OCI-LY7 (cell line): ENCODE data around the gene EP300.

Source experiments
- EZH2phosphoT487 ChIP-seq: fragments of 200-600 bp; sonication (generic); IDR thresholded peaks from 2 replicates; pipeline ENCODE4 v1.6.1; 2018; ENCODE audit warnings: low read depth, borderline replicate concordance, mild to moderate bottlenecking, mixed run types, antibody characterized with exemption, low read length, moderate library complexity, mixed read lengths
- TF ChIP-seq, protein P1 (sequence below): fragments of 200-600 bp; sonication (generic); conservative IDR thresholded peaks from 2 replicates; pipeline ENCODE4 v1.5.1; 2014; ENCODE audit warnings: mild to moderate bottlenecking, antibody characterized with exemption, low read length, moderate library complexity, mixed read lengths

DNA sequence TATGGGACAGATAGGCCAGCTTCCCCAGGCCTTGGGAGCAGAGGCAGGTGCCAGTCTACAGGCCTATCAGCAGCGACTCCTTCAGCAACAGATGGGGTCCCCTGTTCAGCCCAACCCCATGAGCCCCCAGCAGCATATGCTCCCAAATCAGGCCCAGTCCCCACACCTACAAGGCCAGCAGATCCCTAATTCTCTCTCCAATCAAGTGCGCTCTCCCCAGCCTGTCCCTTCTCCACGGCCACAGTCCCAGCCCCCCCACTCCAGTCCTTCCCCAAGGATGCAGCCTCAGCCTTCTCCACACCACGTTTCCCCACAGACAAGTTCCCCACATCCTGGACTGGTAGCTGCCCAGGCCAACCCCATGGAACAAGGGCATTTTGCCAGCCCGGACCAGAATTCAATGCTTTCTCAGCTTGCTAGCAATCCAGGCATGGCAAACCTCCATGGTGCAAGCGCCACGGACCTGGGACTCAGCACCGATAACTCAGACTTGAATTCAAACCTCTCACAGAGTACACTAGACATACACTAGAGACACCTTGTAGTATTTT is 86.1 kb downstream of the EP300 start:
- TF ChIP-seq, protein P1, sequence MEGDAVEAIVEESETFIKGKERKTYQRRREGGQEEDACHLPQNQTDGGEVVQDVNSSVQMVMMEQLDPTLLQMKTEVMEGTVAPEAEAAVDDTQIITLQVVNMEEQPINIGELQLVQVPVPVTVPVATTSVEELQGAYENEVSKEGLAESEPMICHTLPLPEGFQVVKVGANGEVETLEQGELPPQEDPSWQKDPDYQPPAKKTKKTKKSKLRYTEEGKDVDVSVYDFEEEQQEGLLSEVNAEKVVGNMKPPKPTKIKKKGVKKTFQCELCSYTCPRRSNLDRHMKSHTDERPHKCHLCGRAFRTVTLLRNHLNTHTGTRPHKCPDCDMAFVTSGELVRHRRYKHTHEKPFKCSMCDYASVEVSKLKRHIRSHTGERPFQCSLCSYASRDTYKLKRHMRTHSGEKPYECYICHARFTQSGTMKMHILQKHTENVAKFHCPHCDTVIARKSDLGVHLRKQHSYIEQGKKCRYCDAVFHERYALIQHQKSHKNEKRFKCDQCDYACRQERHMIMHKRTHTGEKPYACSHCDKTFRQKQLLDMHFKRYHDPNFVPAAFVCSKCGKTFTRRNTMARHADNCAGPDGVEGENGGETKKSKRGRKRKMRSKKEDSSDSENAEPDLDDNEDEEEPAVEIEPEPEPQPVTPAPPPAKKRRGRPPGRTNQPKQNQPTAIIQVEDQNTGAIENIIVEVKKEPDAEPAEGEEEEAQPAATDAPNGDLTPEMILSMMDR, result no peak
- TF ChIP-seq EZH2phosphoT487, result no peak
